Measurements from ENCODE around the gene PARN. TPM values are rescaled to one million over a fixed set of nuclear protein-coding genes. Genes with fewer than 3 reads are reported as not detected.

Gene PARN
- total and polyA plus RNA-seq, 12 donors = 11.7 to 121 (median 35.6) TPM

GRCh38 chr16:14473488-14473887, 156.6 kb downstream of the PARN start:
- WGBS, 4 donors = 83 to 95% (median 92%) methylated on average over 5 of the region's 5 CpGs
- intact Hi-C loops (cut with DNase I) = no loop called here
- Histone ChIP-seq H3K4me1 (replicated peaks in 1 of 2) (peaks cover 0 to 8% of the 10 kb centered on the region in 2 donors), H3K27ac (no peak overlapping the region), H3K36me3 (replicated peaks in 1 of 2) (no peaks in the 10 kb centered on the region), H3K9me3 (replicated peaks in 1 of 3) (no peaks in the 10 kb centered on the region), H3K4me3 (no peak overlapping the region), H3K27me3 (no peaks in the 10 kb centered on the region)
- no peak for TF ChIP-seq POLR2A (IDR thresholded peaks at IDR 0.05)
- no peak for TF ChIP-seq CTCF (IDR thresholded peaks at IDR 0.05)
- DNase-seq = no peak

- TF ChIP-seq CTCF (IDR thresholded peaks at IDR 0.05) = no peak
- TF ChIP-seq POLR2A (IDR thresholded peaks at IDR 0.05) = no peak
- Histone ChIP-seq H3K4me1 (replicated peaks in 1 of 2) (peaks cover 0 to 8% of the 10 kb centered on the region in 2 donors), H3K27ac (no peak overlapping the region), H3K9me3 (replicated peaks in 1 of 3) (no peaks in the 10 kb centered on the region), H3K36me3 (replicated peaks in 1 of 2) (no peaks in the 10 kb centered on the region), H3K27me3 (no peaks in the 10 kb centered on the region), H3K4me3 (no peak overlapping the region)
- WGBS, 4 donors = 86 to 100% (median 96%) methylated on average over 2 of the region's 2 CpGs
- intact Hi-C loops (cut with DNase I) = no loop called here
- no peak for DNase-seq
These were observed 157.7 kb downstream of the PARN start for GRCh38 chr16:14472357-14472756.

DNA sequence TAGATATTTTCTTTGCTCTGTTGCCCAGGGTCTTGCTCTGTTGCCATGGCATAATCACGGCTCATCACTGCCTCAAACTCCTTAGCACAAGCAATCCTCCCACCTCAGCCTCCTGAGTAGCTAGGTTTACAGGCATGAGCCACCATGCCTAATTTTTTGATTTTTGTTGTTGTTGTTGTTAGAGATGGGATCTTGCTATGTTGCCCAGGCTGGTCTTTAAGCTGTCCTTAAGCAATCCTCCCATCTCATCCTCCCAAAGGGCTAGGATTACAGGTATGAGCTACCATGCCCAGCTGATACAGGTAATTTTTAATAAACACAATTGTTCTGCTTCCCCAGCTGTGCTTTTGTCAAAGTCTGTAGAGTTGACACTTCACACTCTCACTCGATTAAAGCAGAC, 159.3 kb downstream of the PARN start:
- intact Hi-C loops (cut with DNase I) = no loop called here
- no peaks in the 10 kb centered on the region for H3K36me3 ChIP-seq (replicated peaks in 1 of 2)
- no peak overlapping the region for H3K27ac ChIP-seq
- H3K9me3 ChIP-seq (replicated peaks in 1 of 3) = no peaks in the 10 kb centered on the region
- no peak for TF ChIP-seq CTCF (IDR thresholded peaks at IDR 0.05)
- no peak for TF ChIP-seq POLR2A (IDR thresholded peaks at IDR 0.05)
- no peak overlapping the region for H3K4me3 ChIP-seq
- no peaks in the 10 kb centered on the region for H3K27me3 ChIP-seq
- peaks cover 0 to 7% of the 10 kb centered on the region in 2 donors for H3K4me1 ChIP-seq (replicated peaks in 1 of 2)
- DNase-seq = no peak
- WGBS, 4 donors = 84 to 96% (median 90%) methylated on average over 2 of the region's 2 CpGs

DNA sequence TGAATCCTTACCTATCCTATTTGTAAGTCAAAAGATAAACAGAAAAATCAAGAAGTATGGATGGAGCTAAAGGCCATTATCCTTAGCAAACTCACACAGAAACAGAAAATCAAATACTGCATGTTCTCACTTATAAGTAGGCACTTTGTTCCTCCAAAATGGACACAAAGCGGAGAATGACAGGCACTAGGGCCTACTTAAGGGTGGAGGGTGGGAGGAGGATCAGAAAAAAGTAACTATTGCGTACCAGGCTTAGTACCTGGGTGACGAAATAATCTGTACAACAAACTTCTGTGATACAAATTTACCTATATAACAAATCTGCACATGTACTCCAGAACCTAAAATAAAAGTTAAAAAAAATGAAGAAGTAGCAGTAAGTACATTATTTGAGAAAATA, 164.3 kb downstream of the PARN start:
- Histone ChIP-seq H3K36me3 (replicated peaks in 1 of 2) (no peaks in the 10 kb centered on the region), H3K27me3 (no peaks in the 10 kb centered on the region), H3K4me1 (replicated peaks in 1 of 2) (no peaks in the 10 kb centered on the region), H3K9me3 (replicated peaks in 1 of 3) (peaks cover 0 to 9% (median 0%) of the 10 kb centered on the region in 3 donors), H3K4me3 (no peak overlapping the region), H3K27ac (no peak overlapping the region)
- TF ChIP-seq CTCF (IDR thresholded peaks at IDR 0.05) = no peak
- no peak for TF ChIP-seq POLR2A (IDR thresholded peaks at IDR 0.05)
- WGBS, 4 donors = 95 to 99% (median 97%) methylated on average over 3 of the region's 3 CpGs
- intact Hi-C loops (cut with DNase I) = no loop called here
- DNase-seq = no peak

Data from adrenal gland (tissue), 12 donors.